Transverse colon (tissue), 4 donors: ENCODE measurements around the gene CLEC3B.

Source experiments
- POLR2AphosphoS5 ChIP-seq, 3 donors: sonication (generic); formaldehyde crosslinking; IDR thresholded peaks; one replicate each; pipeline ENCODE4 v1.6.1; 2016; ENCODE audit warnings: antibody characterized with exemption in 3 of 3
- TF ChIP-seq, protein P1 (sequence below), 5 experiments: fragments of 200-600 bp in 3 of 5; fragments of 450-650 bp in 2 of 5; sonication (generic) in 3 of 5; IDR thresholded peaks; 1 replicate in 2 of 5; 2 replicates in 3 of 5; pipeline ENCODE4 v1.5.1; 2016 to 2017; ENCODE audit warnings: antibody characterized with exemption in 5 of 5, inconsistent platforms in 3 of 5, mild to moderate bottlenecking in 2 of 5, moderate library complexity in 1 of 5

- TF ChIP-seq, protein P1, sequence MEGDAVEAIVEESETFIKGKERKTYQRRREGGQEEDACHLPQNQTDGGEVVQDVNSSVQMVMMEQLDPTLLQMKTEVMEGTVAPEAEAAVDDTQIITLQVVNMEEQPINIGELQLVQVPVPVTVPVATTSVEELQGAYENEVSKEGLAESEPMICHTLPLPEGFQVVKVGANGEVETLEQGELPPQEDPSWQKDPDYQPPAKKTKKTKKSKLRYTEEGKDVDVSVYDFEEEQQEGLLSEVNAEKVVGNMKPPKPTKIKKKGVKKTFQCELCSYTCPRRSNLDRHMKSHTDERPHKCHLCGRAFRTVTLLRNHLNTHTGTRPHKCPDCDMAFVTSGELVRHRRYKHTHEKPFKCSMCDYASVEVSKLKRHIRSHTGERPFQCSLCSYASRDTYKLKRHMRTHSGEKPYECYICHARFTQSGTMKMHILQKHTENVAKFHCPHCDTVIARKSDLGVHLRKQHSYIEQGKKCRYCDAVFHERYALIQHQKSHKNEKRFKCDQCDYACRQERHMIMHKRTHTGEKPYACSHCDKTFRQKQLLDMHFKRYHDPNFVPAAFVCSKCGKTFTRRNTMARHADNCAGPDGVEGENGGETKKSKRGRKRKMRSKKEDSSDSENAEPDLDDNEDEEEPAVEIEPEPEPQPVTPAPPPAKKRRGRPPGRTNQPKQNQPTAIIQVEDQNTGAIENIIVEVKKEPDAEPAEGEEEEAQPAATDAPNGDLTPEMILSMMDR (IDR thresholded peaks at IDR 0.05): no peak
- no peak for TF ChIP-seq POLR2AphosphoS5 (IDR thresholded peaks at IDR 0.05)
These were observed 1.4 kb upstream of the CLEC3B start for GRCh38 chr3:45024542-45025255.
